ENCODE measurements around the gene CRISPLD2. TPM values are rescaled to one million over a fixed set of nuclear protein-coding genes. Genes with fewer than 3 reads are reported as not detected.

Gene CRISPLD2
- total and polyA plus RNA-seq, 9 of the 15 experiments (the other 6 are each of a cell fraction or from before 2014, with no cell fraction given) = 0.03 to 0.24 (median 0.04) TPM; not detected in 4

GRCh38 chr16:84879569-84880487 lies 60.0 kb downstream of the CRISPLD2 start (continued):
- TF ChIP-seq NR4A1 (CRISPR knock-in tag; IDR thresholded peaks at IDR 0.05) = no peak
- peak; percentile 95 for TF ChIP-seq NR4A1 (tag; IDR thresholded peaks at IDR 0.05)
- TF ChIP-seq ZNF175 (CRISPR knock-in tag; IDR thresholded peaks at IDR 0.05; ENCODE audit: low read depth) = peak; percentile 56; the same call in 1 of the 2 replicates
- TF ChIP-seq L3MBTL2 (IDR thresholded peaks at IDR 0.05) = peak; percentile 75
- no peak for TF ChIP-seq CEBPG (CRISPR knock-in tag; IDR thresholded peaks at IDR 0.05)
- TF ChIP-seq CEBPG (tag; conservative IDR thresholded peaks at IDR 0.05 in 1 of 2, IDR thresholded peaks at IDR 0.05 in 1 of 2) = no peak
- TF ChIP-seq ZNF778 (CRISPR knock-in tag; IDR thresholded peaks at IDR 0.05) = no peak
- TF ChIP-seq ZNF134 (CRISPR knock-in tag; conservative IDR thresholded peaks at IDR 0.05) = no peak
- peak; percentile 79 for TF ChIP-seq GATA2 (CRISPR knock-in tag; IDR thresholded peaks at IDR 0.05)
- TF ChIP-seq RERE (CRISPR knock-in tag; IDR thresholded peaks at IDR 0.05; ENCODE audit: borderline replicate concordance) = no peak
- no peak for TF ChIP-seq IFI16 (CRISPR knock-in tag; IDR thresholded peaks at IDR 0.05)
- no peak for TF ChIP-seq BRF2 (IDR thresholded peaks at IDR 0.05; ENCODE audit: borderline replicate concordance, insufficient read depth, insufficient read length)
